Muscle layer of colon (tissue), 2 donors: ENCODE results near the gene TMEM86A.
A peak's percentile ranks its signal among the peaks of the same experiment; 100 is the strongest.
"Not testable (repeated sequence)": the region's sequence is repeated elsewhere in the genome, so short reads cannot be mapped to it uniquely, and the experiment has no call there.

ENCODE experiments used
- H3K27ac ChIP-seq: one replicate; pipeline ENCODE4 v1.7.0; 2013; ENCODE audit warnings: low read depth, mild to moderate bottlenecking, low read length, moderate library complexity
- H3K27me3 ChIP-seq, 2 donors: one replicate each; pipeline ENCODE4 v1.7.0; 2013; ENCODE audit warnings: low read length in 2 of 2, mild to moderate bottlenecking in 2 of 2; ENCODE audit not compliant: insufficient read depth in 2 of 2, control insufficient read depth in 1 of 2
- H3K36me3 ChIP-seq: one replicate; pipeline ENCODE4 v1.7.0; 2013; ENCODE audit warnings: mild to moderate bottlenecking, low read length; ENCODE audit not compliant: insufficient read depth
- H3K4me1 ChIP-seq: one replicate; pipeline ENCODE4 v1.7.0; 2013; ENCODE audit warnings: mild to moderate bottlenecking, low read length; ENCODE audit not compliant: insufficient read depth
- H3K4me3 ChIP-seq, 2 donors: one replicate each; pipeline ENCODE4 v1.7.0; 2013; ENCODE audit warnings: low read length in 2 of 2, low read depth in 1 of 2, mild to moderate bottlenecking in 1 of 2, moderate library complexity in 1 of 2
- H3K9ac ChIP-seq: one replicate; pipeline ENCODE4 v1.7.0; 2013; ENCODE audit warnings: low read length
- H3K9me3 ChIP-seq: one replicate; pipeline ENCODE4 v1.7.0; 2013; ENCODE audit warnings: mild to moderate bottlenecking, low read length
- donor health status: abdominal sarcoma.
- donor health status: Adenocarcinoma of cecum.

The TMEM86A gene

DNA sequence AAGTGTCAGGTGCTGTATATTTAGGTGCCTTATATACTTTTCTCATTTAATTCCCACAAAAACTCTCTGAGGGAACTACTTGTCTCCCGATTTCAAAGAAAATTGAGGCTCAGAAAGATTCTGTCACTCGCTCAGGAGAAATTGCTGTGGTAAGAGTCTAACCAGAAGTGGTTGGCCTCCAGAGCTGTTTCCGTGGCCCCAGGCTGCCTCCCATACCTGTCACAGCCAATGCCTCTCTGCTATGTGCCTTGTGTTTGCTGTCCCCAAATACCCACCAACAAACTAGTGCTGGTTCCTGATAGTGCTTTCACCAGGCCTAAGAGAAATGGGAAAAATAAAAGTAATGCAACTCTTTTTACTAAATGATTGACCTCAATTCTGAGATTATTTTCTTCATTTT, 21.0 kb upstream of the TMEM86A start:
- no peaks in the 10 kb centered on the region for H3K4me1 ChIP-seq
- no peak overlapping the region for H3K4me3 ChIP-seq
- no peaks in the 10 kb centered on the region for H3K27me3 ChIP-seq
- no peak overlapping the region for H3K9ac ChIP-seq
- no peak overlapping the region for H3K27ac ChIP-seq
- no peaks in the 10 kb centered on the region for H3K9me3 ChIP-seq
- H3K36me3 ChIP-seq = no peaks in the 10 kb centered on the region

DNA sequence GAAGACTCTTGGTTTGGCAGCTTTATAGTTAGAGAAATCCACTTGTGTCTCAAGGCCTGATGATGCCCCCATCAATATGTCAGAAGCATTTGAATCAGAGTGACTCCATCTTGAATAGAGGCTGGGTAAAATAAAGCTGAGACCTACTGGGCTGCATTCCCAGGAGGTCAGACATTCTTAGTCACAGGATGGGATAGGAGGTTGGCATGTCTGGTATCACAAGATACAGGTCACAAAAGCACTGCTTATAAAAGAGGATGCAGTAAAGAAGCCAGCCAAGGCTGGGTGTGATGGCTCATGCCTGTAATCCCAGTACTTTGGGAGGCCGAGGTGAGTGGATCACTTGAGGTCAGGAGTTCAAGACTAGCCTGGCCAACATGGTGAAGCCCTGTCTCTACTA, 16.6 kb upstream of the TMEM86A start:
- not testable (repeated sequence) for H3K27me3 ChIP-seq, H3K4me3 ChIP-seq, H3K27ac ChIP-seq, H3K4me1 ChIP-seq, H3K9me3 ChIP-seq, H3K36me3 ChIP-seq, H3K9ac ChIP-seq

DNA sequence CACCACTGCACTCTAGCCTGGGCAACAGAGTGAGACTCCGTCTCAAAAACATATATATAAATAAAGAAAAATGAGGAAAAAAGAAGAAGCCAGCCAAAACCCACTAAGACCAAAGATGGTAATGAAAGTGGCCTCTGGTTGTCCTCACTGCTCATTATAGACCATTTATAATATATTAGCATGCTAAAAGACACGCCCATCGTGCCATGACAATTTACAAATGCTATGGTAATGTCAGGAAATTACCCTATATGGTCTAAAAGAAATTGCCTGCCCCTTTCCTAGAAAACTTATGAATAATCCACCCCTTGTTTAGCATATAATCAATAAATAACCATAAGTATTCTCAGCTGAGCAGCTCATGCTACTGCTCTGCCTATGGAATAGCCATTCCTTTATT, 16.1 kb upstream of the TMEM86A start:
- Histone ChIP-seq H3K9me3 (no peaks in the 10 kb centered on the region), H3K27me3 (no peaks in the 10 kb centered on the region), H3K36me3 (no peaks in the 10 kb centered on the region), H3K4me1 (no peaks in the 10 kb centered on the region), H3K4me3 (no peak overlapping the region), H3K27ac (no peak overlapping the region), H3K9ac (no peak overlapping the region)

GRCh38 chr11:18684267-18684666, 14.3 kb upstream of the TMEM86A start:
- H3K9ac ChIP-seq = no peak overlapping the region
- no peak overlapping the region for H3K27ac ChIP-seq
- no peak overlapping the region for H3K4me3 ChIP-seq
- H3K9me3 ChIP-seq = no peaks in the 10 kb centered on the region
- H3K36me3 ChIP-seq = no peaks in the 10 kb centered on the region
- no peaks in the 10 kb centered on the region for H3K27me3 ChIP-seq
- H3K4me1 ChIP-seq = no peaks in the 10 kb centered on the region

- H3K4me3 ChIP-seq, H3K36me3 ChIP-seq, H3K4me1 ChIP-seq, H3K27ac ChIP-seq, H3K9ac ChIP-seq, H3K9me3 ChIP-seq, H3K27me3 ChIP-seq: not testable (repeated sequence)
Observed at GRCh38 chr11:18691467-18692140, 7.0 kb upstream of the TMEM86A start.

GRCh38 chr11:18692941-18693760, 5.4 kb upstream of the TMEM86A start:
- no peak overlapping the region for H3K4me3 ChIP-seq
- no peaks in the 10 kb centered on the region for H3K4me1 ChIP-seq
- no peaks in the 10 kb centered on the region for H3K27me3 ChIP-seq
- no peaks in the 10 kb centered on the region for H3K36me3 ChIP-seq
- no peak overlapping the region for H3K9ac ChIP-seq
- no peaks in the 10 kb centered on the region for H3K9me3 ChIP-seq
- H3K27ac ChIP-seq = no peak overlapping the region

- H3K27me3 ChIP-seq = no peaks in the 10 kb centered on the region
- H3K36me3 ChIP-seq = peaks cover 1% of the 10 kb centered on the region
- peaks cover 8% of the 10 kb centered on the region for H3K4me1 ChIP-seq
- H3K27ac ChIP-seq = no peak overlapping the region
- no peaks in the 10 kb centered on the region for H3K9me3 ChIP-seq
- no peak overlapping the region for H3K4me3 ChIP-seq
- no peak overlapping the region for H3K9ac ChIP-seq
Observed at GRCh38 chr11:18696638-18697225, 1.8 kb upstream of the TMEM86A start.

- Histone ChIP-seq H3K27ac (no peak overlapping the region), H3K36me3 (peaks cover 8% of the 10 kb centered on the region), H3K9me3 (no peaks in the 10 kb centered on the region), H3K4me1 (peaks cover 8% of the 10 kb centered on the region), H3K4me3 (no peak overlapping the region), H3K27me3 (no peaks in the 10 kb centered on the region), H3K9ac (no peak overlapping the region)
Observed at GRCh38 chr11:18697576-18697975, 1.0 kb upstream of the TMEM86A start.

- Histone ChIP-seq H3K4me1 (peaks cover 14% of the 10 kb centered on the region), H3K9ac (no peak overlapping the region), H3K27me3 (no peaks in the 10 kb centered on the region)
Observed at GRCh38 chr11:18699269-18699596, 654 bp downstream of the TMEM86A start.

DNA sequence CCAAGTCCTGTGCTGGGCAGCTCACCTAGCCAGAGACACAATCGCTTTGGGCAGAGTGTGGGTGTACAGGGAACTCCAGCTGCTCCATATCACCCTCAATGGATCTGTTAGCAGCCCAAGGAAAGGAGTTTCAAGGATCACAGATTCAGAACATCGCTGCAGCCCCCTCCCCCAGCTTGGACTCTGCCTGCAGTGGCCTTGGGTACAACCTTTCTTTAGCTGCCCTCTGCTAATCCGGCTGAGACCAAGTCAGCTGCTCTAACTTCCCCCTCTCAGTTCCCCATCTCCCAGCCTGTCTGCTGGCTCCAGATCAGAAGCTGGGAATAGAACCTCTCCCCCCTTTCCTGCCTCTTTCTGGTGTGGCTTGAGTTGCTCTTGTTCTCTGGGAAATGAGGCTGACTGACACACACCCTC, 1.3 kb downstream of the TMEM86A start:
- H3K36me3 ChIP-seq = peaks cover 11% of the 10 kb centered on the region
- H3K4me3 ChIP-seq = peak overlapping the region; percentile 51 to 81
- H3K27ac ChIP-seq = no peak overlapping the region
- H3K4me1 ChIP-seq = peaks cover 20% of the 10 kb centered on the region
- H3K9ac ChIP-seq = no peak overlapping the region
- no peaks in the 10 kb centered on the region for H3K27me3 ChIP-seq
- H3K9me3 ChIP-seq = no peaks in the 10 kb centered on the region

More at GRCh38 chr11:18699269-18699596, 654 bp downstream of the TMEM86A start:
- Histone ChIP-seq H3K9me3 (no peaks in the 10 kb centered on the region), H3K27ac (peak overlapping the region; percentile 42), H3K36me3 (peaks cover 11% of the 10 kb centered on the region), H3K4me3 (peak overlapping the region; percentile 51 to 81)

- Histone ChIP-seq H3K36me3 (peaks cover 11% of the 10 kb centered on the region), H3K4me3 (peak overlapping the region in 1 of 2 donors; percentile 2), H3K9ac (no peak overlapping the region), H3K4me1 (peaks cover 25% of the 10 kb centered on the region), H3K27ac (no peak overlapping the region), H3K9me3 (no peaks in the 10 kb centered on the region), H3K27me3 (no peaks in the 10 kb centered on the region)
Observed at GRCh38 chr11:18700375-18700774, 1.8 kb downstream of the TMEM86A start.
